GM19395 (cell line): ENCODE measurements around the gene PER1.

Source experiments
- ATAC-seq: cut with Tn5 transposase; IDR thresholded peaks from one replicate; pipeline ENCODE4 v1.9.1; 2021; ENCODE audit warnings: mild to moderate bottlenecking, moderate library complexity; ENCODE audit not compliant: unreplicated experiment

The PER1 gene

GRCh38 chr17:8155231-8155995 is 3.2 kb upstream of the PER1 start:
- no peak for ATAC-seq

GRCh38 chr17:8154608-8155155 is 2.5 kb upstream of the PER1 start:
- ATAC-seq: no peak

GRCh38 chr17:8153957-8154607 is 1.9 kb upstream of the PER1 start:
- no peak for ATAC-seq

GRCh38 chr17:8153525-8153956 is 1.3 kb upstream of the PER1 start:
- ATAC-seq: no peak

GRCh38 chr17:8153031-8153451 is 837 bp upstream of the PER1 start:
- ATAC-seq: no peak

- no peak for ATAC-seq
These were observed 528 bp downstream of the PER1 start for GRCh38 chr17:8151641-8152111.

GRCh38 chr17:8151120-8151640 is 1.0 kb downstream of the PER1 start:
- peak; percentile 48 for ATAC-seq

GRCh38 chr17:8150194-8151119 is 1.7 kb downstream of the PER1 start:
- no peak for ATAC-seq

GRCh38 chr17:8149419-8150193 is 2.6 kb downstream of the PER1 start:
- ATAC-seq: no peak

- ATAC-seq: no peak
These were observed 3.6 kb downstream of the PER1 start for GRCh38 chr17:8148560-8148959.

- ATAC-seq: no peak
These were observed 4.3 kb downstream of the PER1 start for GRCh38 chr17:8147805-8148404.

- no peak for ATAC-seq
These were observed 4.9 kb downstream of the PER1 start for GRCh38 chr17:8147141-8147804.

GRCh38 chr17:8146381-8147140 is 5.6 kb downstream of the PER1 start:
- no peak for ATAC-seq

- no peak for ATAC-seq
These were observed 6.4 kb downstream of the PER1 start for GRCh38 chr17:8145811-8146210.

GRCh38 chr17:8144401-8145231 is 7.6 kb downstream of the PER1 start:
- no peak for ATAC-seq

- no peak for ATAC-seq
These were observed 8.4 kb downstream of the PER1 start for GRCh38 chr17:8143581-8144400.
